Amniotic stem cell (primary cell): Measurements from ENCODE around the gene TCF12.
A peak's percentile ranks its signal among the peaks of the same experiment; 100 is the strongest.
"Not testable (repeated sequence)": the region's sequence is repeated elsewhere in the genome, so short reads cannot be mapped to it uniquely, and the experiment has no call there.

Experiments used
- DNase-seq: peaks from one replicate; lab custom pipeline; 2025; lab: John Stamatoyannopoulos, UW

Gene TCF12

DNA sequence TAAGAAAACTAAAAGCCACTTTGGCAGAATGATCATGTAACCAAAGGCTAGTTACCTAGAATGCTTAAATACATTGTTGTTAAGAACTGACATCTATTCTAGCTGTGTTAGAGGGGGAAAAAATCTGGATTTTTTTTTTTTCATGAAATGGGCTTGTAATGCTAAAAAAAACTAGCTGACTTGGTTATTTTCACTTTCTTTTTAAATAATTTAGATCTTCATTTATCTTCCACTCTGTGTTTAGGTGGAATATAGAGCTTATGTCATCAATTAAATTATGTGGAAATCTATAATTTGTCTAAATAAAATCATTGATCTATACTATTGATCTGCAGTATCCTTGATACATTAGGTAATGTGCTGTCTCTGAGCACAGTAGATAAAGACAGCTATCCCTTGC lies 217.4 kb downstream of the TCF12 start:
- no peak for DNase-seq

DNA sequence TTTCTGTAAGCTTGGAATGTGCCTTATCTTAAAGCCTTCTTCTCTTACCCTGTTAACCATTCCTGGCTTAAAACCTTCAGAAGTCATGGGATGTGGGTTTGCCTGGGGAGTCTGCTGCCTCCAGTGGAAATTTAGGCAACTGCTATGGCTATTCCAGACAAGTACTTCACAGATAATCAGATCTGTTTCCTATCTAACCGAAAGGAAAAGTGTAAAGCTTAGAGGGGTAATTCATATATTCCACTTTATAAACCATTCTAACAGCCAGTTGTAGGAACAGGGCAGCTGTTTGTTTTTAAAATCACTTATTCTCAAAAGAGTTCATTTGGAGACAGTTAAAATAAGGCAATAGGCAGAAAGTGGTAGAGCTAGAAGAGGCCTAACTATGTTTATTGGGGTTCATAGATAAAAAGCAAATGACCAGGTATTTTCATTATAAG lies 219.9 kb downstream of the TCF12 start:
- no peak for DNase-seq

DNA sequence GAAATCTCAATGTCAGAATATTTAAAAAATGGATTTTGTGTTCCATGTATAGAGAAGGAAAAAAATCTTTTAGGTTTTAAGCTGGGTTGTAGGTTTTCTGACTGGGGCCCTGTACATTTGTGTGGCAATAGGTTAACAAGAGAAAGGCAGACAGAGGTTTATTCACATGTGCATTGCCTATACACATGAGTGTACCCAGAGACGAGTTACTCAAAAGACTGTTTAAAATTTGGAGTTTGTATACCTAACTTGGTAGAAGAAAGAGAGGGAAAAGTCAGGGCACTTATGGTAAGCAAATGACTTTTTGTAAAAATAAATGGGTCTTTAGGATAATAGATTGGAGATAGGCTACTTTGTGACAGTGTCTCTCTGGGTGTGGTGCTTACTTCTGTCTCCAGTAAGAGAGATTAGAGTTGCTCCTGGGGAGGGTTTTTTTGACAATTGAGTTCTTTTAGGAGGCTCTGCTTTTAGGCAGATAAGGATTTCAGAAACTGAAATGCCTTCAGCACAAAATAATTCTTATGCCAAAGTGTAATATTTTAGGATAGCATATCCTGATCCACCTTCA lies 225.2 kb downstream of the TCF12 start:
- no peak for DNase-seq

DNA sequence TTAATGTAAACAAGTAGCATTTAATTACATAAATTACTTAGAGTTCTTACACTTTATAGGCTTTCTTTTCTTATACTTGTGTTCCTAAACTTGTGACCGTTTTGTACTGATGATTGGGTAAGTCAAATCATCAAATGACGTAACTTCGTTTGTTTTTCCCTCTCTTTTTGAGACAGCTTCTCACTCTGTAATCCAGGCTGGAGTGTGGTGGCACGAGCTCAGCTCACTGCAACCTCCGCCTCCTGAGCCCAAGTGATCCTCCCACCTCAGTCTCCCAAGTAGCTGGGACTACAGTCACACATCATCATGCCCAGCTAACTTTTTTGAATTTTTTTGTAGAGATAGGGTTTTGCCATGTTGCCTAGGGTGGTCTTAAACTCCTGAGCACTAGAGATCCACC lies 226.0 kb downstream of the TCF12 start:
- no peak for DNase-seq

DNA sequence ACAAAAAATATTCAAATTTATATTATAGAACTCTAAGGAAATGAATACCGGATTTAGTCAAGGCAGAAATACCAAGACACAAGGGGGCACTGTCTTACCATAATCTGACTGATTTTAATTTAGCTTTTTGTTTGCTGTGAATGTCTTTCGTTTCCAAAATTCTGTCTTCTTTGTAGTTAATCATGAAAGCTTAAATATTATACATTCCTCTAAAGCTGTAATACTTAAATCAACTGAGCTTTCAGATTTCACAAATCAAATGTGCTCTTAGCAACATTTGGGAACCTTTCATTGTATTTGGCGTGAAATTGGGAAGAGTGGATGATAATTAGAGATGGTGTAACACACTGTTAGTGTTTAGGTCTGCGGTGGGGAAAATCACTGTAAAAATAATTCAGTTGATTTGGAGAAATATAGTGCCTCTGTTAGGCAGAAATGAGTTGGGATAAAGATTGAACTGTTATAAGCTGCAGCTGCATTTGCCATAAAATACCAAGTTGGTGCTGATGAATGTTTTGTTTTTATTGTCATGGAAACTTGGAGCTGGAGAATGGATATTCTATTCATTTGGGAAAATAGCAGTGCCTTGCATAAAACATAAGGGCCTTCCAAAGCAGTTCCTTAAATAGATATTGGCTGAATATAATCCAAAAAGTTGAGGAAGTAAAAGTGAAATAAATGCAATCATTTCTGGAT lies 228.2 kb downstream of the TCF12 start:
- peak; percentile 45 for DNase-seq

DNA sequence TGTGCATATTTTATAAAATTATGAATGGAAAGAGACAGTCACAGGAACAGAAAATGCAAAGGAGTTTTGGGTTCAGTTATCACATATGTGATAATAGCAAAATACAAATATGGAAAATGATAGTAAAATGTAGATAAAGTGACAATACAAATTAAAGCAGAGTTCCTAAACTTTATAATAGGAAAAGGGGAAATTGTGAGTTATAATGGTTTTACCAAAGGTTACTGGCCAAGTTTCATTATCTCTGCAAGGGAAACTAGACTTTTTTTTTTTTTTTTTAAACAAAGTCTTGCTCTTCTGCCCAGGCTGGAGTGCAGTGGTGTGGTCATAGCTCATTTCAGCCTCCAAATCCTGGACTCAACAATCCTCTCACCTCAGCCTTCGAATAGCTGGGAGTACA lies 229.2 kb downstream of the TCF12 start:
- no peak for DNase-seq

DNA sequence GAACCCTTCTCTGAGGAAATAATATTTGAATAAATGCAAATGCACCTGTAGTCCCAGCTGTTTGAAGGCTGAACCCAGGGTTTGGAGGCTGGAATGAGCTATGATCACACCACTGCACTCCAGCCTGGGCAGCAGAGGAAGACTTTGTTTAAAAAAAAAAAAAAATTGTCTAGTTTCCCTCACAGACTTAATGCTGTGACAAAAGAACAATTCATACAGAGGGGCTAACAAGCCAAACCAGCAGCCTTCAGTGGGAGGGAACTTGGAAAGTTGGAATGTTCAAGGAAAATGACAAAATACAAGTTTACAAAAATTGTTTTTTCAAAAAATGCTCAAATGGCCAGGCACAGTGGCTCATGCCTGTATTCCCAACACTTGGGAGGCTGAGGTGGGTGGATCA lies 229.8 kb downstream of the TCF12 start:
- no peak for DNase-seq

DNA sequence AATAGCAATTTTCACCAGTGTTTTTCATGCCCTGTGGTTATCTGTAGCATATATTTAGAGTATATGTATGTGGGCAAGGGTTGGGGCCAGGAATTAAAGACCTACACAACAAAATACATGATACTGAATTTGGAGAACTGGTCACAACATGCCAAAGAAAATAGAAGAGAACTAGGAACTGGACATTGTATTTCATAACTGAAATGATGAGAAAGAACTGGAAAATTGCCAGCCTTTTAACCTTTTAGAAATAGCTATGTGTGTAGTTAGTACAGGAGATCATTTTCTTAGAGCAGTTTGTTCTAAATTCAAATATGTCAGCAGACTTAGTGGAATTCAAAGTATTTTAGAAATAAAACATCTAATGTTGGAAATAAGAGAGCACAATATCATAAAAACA lies 230.8 kb downstream of the TCF12 start:
- no peak for DNase-seq

DNA sequence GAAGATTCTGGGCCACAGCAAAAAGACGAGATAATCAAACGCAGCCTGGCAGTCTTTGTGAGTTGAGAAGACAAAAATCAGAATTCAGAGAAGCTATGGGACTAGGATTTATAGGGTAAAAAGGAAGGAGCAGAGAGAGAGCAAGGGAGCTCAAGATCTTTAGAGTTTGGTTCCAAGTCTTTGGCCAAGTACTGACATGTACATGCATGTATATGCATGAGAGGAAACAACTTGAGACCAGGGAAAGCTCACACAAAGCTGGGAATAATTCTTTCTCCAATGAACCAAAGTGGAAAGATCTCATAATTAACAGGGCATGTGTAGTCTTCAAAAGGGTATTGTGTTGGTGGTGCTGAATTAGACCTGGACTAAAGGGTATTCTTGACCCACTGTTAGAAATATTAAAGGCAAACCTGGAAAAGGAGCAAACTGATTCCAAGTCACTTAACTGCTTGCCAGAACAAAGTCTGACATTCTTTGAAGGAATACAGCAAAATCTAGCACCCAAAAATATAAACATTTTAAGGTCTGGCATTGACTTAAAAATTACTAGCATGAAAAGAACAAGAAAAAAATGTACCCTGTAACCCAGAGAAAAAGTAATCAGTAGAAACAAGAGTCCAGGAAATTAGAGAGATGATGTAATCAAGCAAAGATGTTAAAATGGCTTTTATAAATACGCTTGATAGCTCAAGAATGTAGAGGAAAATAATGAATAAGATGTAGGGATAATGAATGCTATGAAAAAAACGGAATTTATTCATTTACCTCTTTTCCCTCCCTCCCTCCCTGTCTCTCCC lies 231.8 kb downstream of the TCF12 start:
- peak; percentile 24 for DNase-seq

DNA sequence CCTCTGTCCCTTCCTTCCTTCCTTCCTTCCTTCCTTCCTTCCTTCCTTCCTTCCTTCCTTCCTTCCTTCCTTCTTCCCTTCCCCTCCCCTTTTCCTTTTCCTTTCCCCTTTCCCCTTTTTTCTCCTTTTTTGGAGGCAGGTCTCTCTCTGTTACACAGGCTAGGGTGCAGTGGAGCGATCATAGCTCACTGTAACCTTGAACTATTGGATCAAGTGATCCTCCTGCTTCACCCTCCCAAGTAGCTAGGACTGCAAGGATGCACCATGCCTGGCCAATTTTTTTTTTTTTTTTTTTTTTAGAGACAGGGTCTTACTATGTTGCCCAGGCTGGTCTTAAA lies 232.4 kb downstream of the TCF12 start:
- not testable (repeated sequence) for DNase-seq

DNA sequence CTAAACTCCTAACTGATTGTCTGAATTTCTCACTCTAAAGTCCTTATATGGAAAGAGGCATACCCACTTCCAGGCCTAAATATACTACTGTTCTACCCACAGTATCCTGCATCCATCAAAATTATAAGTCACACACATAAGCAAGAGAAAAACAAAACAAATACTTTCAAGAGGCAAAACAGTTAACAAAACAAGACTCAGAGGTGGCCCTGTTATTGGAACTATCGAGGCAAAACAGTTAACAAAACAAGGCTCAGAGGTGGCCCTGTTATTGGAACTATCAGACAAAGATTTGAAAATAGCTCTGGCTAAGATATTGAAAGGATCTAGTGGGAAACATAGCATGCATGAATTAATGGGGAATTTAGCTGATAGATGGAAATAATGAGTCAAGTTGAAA lies 233.7 kb downstream of the TCF12 start:
- DNase-seq = no peak

DNA sequence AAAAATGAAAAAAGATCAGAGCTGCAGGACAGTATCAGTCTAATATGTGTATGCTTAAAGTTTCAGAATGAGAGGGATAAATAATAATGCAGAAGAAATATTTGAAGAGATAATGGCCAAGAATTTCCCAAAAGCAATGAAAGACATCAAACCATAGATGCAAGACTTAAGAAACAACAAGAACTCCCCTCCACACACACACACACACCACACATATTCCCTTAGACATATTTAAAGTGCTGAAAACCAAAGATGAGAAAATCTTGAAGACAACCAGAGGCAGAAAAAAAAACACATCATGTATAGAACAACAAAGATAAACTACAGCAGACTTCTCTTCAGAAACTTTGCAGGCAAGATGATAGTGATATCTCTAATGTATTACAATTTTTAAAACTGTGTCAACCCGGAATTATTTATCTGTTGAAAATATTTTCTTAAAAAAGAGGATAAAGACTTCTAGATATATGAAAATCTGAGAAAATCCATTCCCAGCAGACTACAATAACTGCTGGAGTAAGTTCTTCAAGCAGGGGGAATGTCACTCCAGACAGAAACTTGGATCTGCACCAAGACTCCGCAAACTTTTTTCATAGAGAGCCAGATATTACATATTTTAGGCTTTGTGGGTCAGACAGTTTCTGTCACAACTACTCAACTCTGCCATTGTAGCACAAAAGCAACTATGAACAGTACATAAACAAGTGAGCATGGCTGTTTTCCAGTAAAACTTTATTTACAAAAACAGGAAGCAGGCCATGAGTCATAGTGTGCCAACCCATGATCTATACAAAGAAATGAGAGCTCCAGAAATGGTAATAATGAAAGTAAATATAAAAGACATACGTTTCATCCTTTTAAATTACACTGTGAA lies 234.5 kb downstream of the TCF12 start:
- DNase-seq = no peak

DNA sequence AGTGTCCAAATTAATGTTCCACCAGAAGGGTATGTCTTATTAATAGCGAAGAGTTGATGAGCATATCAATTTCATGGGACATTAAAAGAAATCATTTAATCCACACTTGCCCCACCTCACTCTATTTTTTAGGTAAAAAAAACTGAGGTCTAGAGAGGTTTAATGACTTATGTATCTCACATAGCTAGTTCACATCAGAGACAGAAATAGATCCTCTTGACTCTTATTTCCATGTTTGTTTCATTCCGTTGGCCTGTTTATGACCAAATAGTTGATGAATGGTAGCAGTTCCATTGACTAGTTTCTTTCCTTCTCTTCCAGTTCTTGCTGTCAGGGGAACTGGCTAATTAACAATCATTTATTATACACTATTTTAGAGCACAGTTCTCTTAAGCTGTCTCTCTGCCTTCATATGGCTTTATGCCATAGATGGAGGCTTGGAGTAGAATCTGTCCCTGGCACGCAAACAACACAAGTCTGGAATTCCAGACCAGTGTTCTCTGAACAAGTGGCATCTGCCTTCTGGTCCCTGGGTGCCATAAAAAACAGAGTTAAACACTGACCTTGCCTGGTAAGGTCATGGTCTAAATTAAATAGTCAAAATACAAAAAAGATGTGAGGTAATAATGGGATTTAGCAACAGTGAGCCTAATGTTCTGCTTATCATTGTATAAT lies 237.9 kb downstream of the TCF12 start:
- DNase-seq = no peak

DNA sequence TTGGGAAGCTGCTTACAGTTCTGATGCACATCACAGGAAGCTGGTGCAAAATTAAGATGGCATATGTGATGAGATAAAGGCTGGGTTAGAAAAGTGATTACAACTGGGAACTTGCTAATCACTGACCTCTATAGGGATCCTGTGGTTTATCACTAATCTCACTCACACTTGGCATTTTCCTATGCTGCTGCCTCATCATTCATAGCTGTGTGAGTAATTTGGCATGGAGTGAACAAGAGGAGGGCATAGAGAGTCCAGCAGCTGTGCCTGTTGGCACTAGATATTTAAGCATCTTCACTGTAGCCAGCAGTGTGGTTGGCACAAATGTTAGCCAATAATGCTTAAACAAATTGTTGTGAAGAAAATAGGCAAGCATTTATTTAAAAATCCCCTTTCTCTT lies 240.1 kb downstream of the TCF12 start:
- peak; percentile 19 for DNase-seq

DNA sequence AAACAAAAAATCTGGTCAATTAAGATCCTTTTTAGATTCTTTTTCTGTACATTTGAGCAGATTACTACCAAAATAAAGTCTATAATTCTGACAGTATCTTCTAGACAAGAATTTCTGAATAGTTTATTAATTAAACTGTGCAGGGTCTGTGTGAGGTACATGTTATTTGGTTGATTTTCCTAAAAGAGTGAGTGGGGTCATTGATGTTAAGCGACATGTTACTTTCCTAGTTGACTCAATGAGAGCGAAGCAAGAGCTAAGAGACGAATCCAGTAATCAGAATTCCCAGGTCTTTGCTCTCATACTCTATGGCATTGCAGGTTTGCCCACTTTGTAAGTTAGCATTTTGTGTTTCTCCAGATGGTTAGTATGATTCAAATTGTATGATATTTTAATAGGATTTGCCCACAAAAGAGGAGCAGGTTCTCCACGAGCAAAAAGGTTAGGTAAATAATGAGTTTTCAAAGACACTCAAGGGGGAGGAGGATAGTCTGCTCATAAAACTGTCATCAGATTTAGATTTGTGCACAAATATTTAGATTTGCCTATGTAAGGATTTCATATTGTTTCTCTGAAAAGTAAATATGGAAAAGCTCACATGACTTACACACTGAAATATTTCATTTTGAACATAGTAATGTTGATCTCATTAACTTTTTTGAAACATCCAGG lies 240.7 kb downstream of the TCF12 start:
- no peak for DNase-seq

DNA sequence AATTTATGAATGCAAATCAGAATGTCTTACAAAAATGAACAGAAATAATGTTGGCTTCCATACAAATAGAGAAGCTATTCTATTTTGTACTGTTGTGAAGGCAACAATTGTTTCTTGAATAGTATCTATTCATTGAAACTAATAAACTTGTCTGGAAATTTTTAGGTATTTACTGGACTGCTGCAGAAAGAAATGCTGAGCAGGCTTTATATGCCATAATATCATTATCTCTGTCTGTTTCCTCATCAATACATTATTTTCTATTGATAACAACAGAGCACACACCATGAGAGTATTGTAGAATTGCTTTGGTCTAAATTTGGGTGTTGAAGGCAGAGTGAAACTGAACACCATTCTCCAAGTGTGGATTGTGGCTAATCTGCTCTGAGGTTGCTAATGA lies 241.3 kb downstream of the TCF12 start:
- no peak for DNase-seq

DNA sequence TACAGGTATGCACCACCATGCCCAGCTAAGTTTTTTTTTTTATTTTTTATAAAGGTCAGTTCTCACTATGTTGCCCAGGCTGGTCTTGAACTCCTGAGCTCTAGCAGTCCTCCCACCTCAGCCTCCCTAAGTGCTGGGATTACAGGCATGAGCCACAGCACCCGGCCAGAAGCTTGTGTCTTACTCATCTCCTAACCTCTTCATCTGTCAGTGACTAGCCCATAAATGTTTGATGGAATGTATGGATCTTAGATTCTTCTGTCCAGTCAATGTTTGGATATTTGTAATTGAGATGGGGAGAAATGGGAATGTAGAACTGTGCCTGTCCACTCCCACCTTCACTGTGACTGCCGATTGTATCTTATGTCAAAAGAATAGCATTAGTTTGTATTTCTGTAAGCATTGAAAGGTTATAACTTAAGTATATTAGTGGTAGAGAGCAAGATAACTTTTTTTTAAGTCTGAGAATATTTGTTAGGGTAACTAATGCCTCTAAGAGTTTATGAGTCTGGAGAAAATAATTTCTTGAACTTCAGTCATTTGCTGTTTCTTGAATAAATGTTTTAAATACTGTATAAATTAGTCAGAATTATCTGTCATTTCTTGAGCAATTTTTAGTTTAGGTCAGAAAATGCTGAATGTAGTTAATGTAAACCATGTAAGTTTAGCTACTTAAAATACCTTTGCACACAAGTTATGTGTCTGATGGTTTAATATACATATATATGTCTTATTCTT lies 242.5 kb downstream of the TCF12 start:
- peak; percentile 40 for DNase-seq

DNA sequence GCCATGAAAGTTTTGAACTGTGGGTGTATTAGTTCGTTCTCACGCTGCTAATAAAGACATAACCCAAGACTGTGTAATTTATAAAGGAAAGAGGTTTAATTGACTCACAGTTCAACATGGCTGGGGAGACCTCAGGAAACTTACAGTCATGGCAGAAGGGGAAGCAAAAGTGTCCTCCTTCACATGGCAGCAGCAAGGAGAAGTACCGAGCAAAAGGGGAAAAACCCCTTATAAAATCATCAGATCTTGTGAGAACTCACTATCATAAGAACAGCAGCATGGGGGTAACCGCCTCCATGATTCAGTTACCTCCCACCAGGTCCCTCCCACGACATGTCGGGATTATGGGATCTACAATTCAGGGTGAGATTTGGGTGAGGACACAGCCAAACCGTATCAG lies 245.8 kb downstream of the TCF12 start:
- not testable (repeated sequence) for DNase-seq

DNA sequence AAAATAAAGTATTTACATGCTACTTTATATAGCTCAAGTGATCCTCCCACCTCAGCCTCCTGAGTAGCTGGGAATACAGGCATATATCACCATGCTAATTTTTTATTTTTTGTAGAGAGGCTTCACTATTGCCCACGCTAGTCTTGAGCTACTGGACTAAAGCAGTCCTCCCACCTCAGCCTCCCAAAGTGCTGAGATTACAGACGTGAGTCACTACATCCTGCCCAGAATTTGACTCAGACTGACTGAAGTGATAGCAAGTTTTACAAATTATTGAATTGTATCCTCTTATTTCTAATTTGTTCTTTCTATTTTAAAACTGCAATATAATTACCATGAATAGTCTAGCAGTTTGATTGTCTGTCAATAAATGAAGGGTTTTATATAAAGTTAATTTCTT lies 247.5 kb downstream of the TCF12 start:
- no peak for DNase-seq

DNA sequence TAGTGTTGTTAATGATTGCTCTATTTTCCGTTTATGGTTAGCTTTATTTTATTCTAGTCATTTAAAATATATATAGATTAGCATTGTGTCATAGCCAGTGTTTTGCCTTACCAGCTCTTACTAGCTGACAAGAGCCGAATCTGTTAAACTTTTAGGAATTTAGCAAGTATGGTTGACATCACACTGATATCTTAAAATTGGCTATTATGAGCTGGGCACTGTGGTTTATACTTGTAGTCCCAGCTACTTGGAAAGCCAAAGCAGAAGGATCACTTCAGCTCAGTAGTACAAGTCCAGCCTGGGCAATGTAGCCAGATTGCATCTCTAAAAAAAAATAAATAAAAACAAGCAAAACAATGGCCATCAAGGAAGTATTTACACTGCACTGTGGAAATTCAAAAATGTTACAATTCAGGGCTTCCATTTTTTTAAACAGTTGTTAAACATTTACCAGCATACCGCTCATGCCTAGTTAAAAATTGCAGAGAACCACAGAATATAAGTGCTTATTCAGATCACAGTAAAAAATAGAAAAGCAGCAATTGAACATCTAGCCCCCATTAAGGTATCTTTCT lies 249.5 kb downstream of the TCF12 start:
- no peak for DNase-seq
